Ishikawa (cell line): ENCODE measurements around the gene CEMIP.

Experiments
- CEBPB ChIP-seq: IDR thresholded peaks from 2 replicates; pipeline ENCODE4 v1.6.1; 2012
- CREB1 ChIP-seq: IDR thresholded peaks from 2 replicates; pipeline ENCODE4 v1.6.1; 2012; ENCODE audit warnings: low read depth
- EP300 ChIP-seq: IDR thresholded peaks from 2 replicates; pipeline ENCODE4 v1.6.1; 2012; ENCODE audit warnings: borderline replicate concordance
- FOXM1 ChIP-seq: IDR thresholded peaks from 2 replicates; pipeline ENCODE4 v1.6.1; 2012; ENCODE audit warnings: low read depth, borderline replicate concordance
- MAX ChIP-seq: IDR thresholded peaks from 2 replicates; pipeline ENCODE4 v1.6.1; 2012
- NFIC ChIP-seq: IDR thresholded peaks from 2 replicates; pipeline ENCODE4 v1.6.1; 2012
- RAD21 ChIP-seq: IDR thresholded peaks from 2 replicates; pipeline ENCODE4 v1.6.1; 2012; ENCODE audit warnings: low read depth
- REST ChIP-seq: IDR thresholded peaks from 2 replicates; pipeline ENCODE4 v1.6.1; 2012; ENCODE audit warnings: low read depth, mild to moderate bottlenecking
- TAF1 ChIP-seq: IDR thresholded peaks from 2 replicates; pipeline ENCODE4 v1.6.1; 2012; ENCODE audit warnings: low read depth, mild to moderate bottlenecking
- TCF12 ChIP-seq: IDR thresholded peaks from 2 replicates; pipeline ENCODE4 v1.6.1; 2012; ENCODE audit warnings: low read depth
- TEAD4 ChIP-seq: IDR thresholded peaks from 2 replicates; pipeline ENCODE4 v1.6.1; 2012
- USF1 ChIP-seq: IDR thresholded peaks from 2 replicates; pipeline ENCODE4 v1.6.1; 2012
- YY1 ChIP-seq: IDR thresholded peaks from 2 replicates; pipeline ENCODE4 v1.6.1; 2012; ENCODE audit warnings: low read depth
- ZBTB7A ChIP-seq: IDR thresholded peaks from 2 replicates; pipeline ENCODE4 v1.6.1; 2012; ENCODE audit warnings: low read depth

GRCh38 chr15:80777826-80778620, 1.1 kb upstream of the CEMIP start:
- TF ChIP-seq TAF1 (no peak), TCF12 (no peak), REST (no peak), EP300 (no peak), CEBPB (no peak), RAD21 (no peak), TEAD4 (no peak), CREB1 (no peak), FOXM1 (no peak), NFIC (no peak), MAX (no peak), YY1 (no peak), USF1 (no peak), ZBTB7A (no peak)
